B cell (primary cell): ENCODE measurements around the gene LAMP2.

Experiments
- CTCF ChIP-seq: fragments of 200-600 bp; IDR thresholded peaks from one replicate; pipeline ENCODE4 v1.8.0; 2022; ENCODE audit warnings: antibody characterized with exemption, mild to moderate bottlenecking
- EZH2 ChIP-seq: IDR thresholded peaks from 2 replicates; pipeline ENCODE4 v1.6.1; 2012; ENCODE audit warnings: borderline replicate concordance, low read depth, mild to moderate bottlenecking, moderate library complexity, low read length; ENCODE audit not compliant: insufficient read depth, poor library complexity, severe bottlenecking

- TF ChIP-seq CTCF (no peak), EZH2 (no peak)
Observed at GRCh38 chrX:120456973-120457372, 12.1 kb downstream of the LAMP2 start.
